Measurements from ENCODE around the gene LPP.

DNA sequence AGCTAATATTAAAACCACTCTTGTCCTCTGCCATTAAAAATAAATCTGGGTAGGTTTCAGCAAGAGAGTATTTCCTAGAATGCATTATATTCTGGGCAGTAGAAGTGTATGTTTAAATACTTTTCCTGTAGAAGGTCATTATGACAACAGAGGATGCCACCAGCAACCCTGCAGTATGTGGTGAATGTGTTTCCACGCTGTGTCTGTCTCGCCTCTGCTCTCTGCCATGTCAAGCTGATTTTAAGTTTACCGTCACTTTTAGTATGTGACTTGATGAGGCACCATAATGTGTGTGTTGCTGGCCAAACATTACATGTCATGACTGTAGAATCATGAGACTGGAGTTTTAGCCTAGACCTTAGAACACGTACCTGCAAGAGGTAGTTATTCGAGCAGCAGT lies 211.2 kb downstream of the LPP start:
- TF ChIP-seq CTCF (IDR thresholded peaks at IDR 0.05 in 2 of 3, conservative IDR thresholded peaks at IDR 0.05 in 1 of 3; ENCODE audit: insufficient read depth in 2 of 3, low read depth in 1 of 3, low read length in 3 of 3), result no peak
- TF ChIP-seq, protein P1, sequence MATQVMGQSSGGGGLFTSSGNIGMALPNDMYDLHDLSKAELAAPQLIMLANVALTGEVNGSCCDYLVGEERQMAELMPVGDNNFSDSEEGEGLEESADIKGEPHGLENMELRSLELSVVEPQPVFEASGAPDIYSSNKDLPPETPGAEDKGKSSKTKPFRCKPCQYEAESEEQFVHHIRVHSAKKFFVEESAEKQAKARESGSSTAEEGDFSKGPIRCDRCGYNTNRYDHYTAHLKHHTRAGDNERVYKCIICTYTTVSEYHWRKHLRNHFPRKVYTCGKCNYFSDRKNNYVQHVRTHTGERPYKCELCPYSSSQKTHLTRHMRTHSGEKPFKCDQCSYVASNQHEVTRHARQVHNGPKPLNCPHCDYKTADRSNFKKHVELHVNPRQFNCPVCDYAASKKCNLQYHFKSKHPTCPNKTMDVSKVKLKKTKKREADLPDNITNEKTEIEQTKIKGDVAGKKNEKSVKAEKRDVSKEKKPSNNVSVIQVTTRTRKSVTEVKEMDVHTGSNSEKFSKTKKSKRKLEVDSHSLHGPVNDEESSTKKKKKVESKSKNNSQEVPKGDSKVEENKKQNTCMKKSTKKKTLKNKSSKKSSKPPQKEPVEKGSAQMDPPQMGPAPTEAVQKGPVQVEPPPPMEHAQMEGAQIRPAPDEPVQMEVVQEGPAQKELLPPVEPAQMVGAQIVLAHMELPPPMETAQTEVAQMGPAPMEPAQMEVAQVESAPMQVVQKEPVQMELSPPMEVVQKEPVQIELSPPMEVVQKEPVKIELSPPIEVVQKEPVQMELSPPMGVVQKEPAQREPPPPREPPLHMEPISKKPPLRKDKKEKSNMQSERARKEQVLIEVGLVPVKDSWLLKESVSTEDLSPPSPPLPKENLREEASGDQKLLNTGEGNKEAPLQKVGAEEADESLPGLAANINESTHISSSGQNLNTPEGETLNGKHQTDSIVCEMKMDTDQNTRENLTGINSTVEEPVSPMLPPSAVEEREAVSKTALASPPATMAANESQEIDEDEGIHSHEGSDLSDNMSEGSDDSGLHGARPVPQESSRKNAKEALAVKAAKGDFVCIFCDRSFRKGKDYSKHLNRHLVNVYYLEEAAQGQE (IDR thresholded peaks at IDR 0.05; ENCODE audit: borderline replicate concordance), result no peak
- TF ChIP-seq, protein P1 (CRISPR knock-in tag; IDR thresholded peaks at IDR 0.05; ENCODE audit: low read depth), result no peak
- no peak for TF ChIP-seq NR4A1 (CRISPR knock-in tag; IDR thresholded peaks at IDR 0.05)
- no peak for TF ChIP-seq NR4A1 (tag; IDR thresholded peaks at IDR 0.05)
- TF ChIP-seq EP300 (IDR thresholded peaks at IDR 0.05; ENCODE audit: low read length), result no peak
- TF ChIP-seq SNRNP70 (optimal IDR thresholded peaks at IDR 0.05; ENCODE audit: low read depth, low read length), result no peak
- TF ChIP-seq XRCC5 (IDR thresholded peaks at IDR 0.05; ENCODE audit: low read depth, low read length), result no peak
- no peak for TF ChIP-seq SIN3A (IDR thresholded peaks at IDR 0.05; ENCODE audit: borderline replicate concordance in 2 of 2, control insufficient read depth in 1 of 2, low read depth in 2 of 2, low read length in 2 of 2)
- TF ChIP-seq NCOR1 (IDR thresholded peaks at IDR 0.05), result no peak

All from K562 (cell line).